ENCODE data around the gene SRP72. TPM values are rescaled to one million over a fixed set of nuclear protein-coding genes. Genes with fewer than 3 reads are reported as not detected.

Gene SRP72
- total and polyA plus RNA-seq, 3 donors from 2014 or later, result 57.2 to 76.5 (median 67.9) TPM

- Histone ChIP-seq H3K36me3 (ENCODE audit: low read depth, missing control alignments) (no peaks in the 10 kb centered on the region), H3K4me1 (peaks cover 20% of the 10 kb centered on the region), H3K27ac (peak overlapping the region; percentile 93 to 94), H3K27me3 (no peaks in the 10 kb centered on the region), H3K9me3 (no peaks in the 10 kb centered on the region), H3K4me3 (peak overlapping the region; percentile 100)
- intact Hi-C loops (cut with DNase I; ENCODE audit: low total_unique reads), result no loop called here
- WGBS, 2 donors, result 0 to 1% methylated on average over 10 of the region's 10 CpGs
- no peak for TF ChIP-seq CTCF (IDR thresholded peaks at IDR 0.05)
- no peak for TF ChIP-seq POLR2A (IDR thresholded peaks at IDR 0.05)
- DNase-seq, result peak; percentile 62
Observed at GRCh38 chr4:56468097-56468422, 643 bp downstream of the SRP72 start.

GRCh38 chr4:56469489-56470210 is 2.2 kb downstream of the SRP72 start:
- H3K9me3 ChIP-seq, result no peaks in the 10 kb centered on the region
- no peaks in the 10 kb centered on the region for H3K27me3 ChIP-seq
- no peak for TF ChIP-seq POLR2A (IDR thresholded peaks at IDR 0.05)
- no peak for TF ChIP-seq CTCF (IDR thresholded peaks at IDR 0.05)
- peaks cover 20% of the 10 kb centered on the region for H3K4me1 ChIP-seq
- no peak overlapping the region for H3K27ac ChIP-seq
- H3K36me3 ChIP-seq (ENCODE audit: low read depth, missing control alignments), result no peaks in the 10 kb centered on the region
- intact Hi-C loops (cut with DNase I; ENCODE audit: low total_unique reads), result no loop called here
- no peak overlapping the region for H3K4me3 ChIP-seq
- DNase-seq, result no peak
- 78 to 82% methylated on average over 6 of the region's 6 CpGs for WGBS, 2 donors

- peaks cover 3% of the 10 kb centered on the region for H3K36me3 ChIP-seq (ENCODE audit: low read depth, missing control alignments)
- TF ChIP-seq POLR2A (IDR thresholded peaks at IDR 0.05) (no peak), CTCF (IDR thresholded peaks at IDR 0.05) (no peak)
- DNase-seq, result no peak
- intact Hi-C loops (cut with DNase I; ENCODE audit: low total_unique reads), result no loop called here
- H3K4me3 ChIP-seq, result no peak overlapping the region
- no peaks in the 10 kb centered on the region for H3K4me1 ChIP-seq
- H3K27ac ChIP-seq, result no peak overlapping the region
- no peaks in the 10 kb centered on the region for H3K27me3 ChIP-seq
- H3K9me3 ChIP-seq, result no peaks in the 10 kb centered on the region
- WGBS, 2 donors, result 89 to 95% methylated on average over 2 of the region's 2 CpGs
Observed at GRCh38 chr4:56475917-56476316, 8.5 kb downstream of the SRP72 start.

- Histone ChIP-seq H3K4me1 (no peaks in the 10 kb centered on the region), H3K4me3 (no peak overlapping the region), H3K27ac (no peak overlapping the region), H3K36me3 (ENCODE audit: low read depth, missing control alignments) (peaks cover 3% of the 10 kb centered on the region), H3K9me3 (no peaks in the 10 kb centered on the region), H3K27me3 (no peaks in the 10 kb centered on the region)
- WGBS, 2 donors, result 91% methylated on average over 5 of the region's 5 CpGs
- DNase-seq, result no peak
- TF ChIP-seq POLR2A (IDR thresholded peaks at IDR 0.05) (no peak), CTCF (IDR thresholded peaks at IDR 0.05) (no peak)
- intact Hi-C loops (cut with DNase I; ENCODE audit: low total_unique reads), result no loop called here
Observed at GRCh38 chr4:56477192-56477702, 9.8 kb downstream of the SRP72 start.

GRCh38 chr4:56480691-56481090 is 13.3 kb downstream of the SRP72 start:
- Histone ChIP-seq H3K9me3 (no peaks in the 10 kb centered on the region), H3K4me3 (no peak overlapping the region), H3K27me3 (no peaks in the 10 kb centered on the region), H3K36me3 (ENCODE audit: low read depth, missing control alignments) (peaks cover 3% of the 10 kb centered on the region), H3K4me1 (no peaks in the 10 kb centered on the region), H3K27ac (no peak overlapping the region)
- DNase-seq, result no peak
- no peak for TF ChIP-seq CTCF (IDR thresholded peaks at IDR 0.05)
- TF ChIP-seq POLR2A (IDR thresholded peaks at IDR 0.05), result no peak
- WGBS, 2 donors, result 90 to 93% methylated on average over 3 of the region's 3 CpGs
- intact Hi-C loops (cut with DNase I; ENCODE audit: low total_unique reads), result no loop called here

Measured in testis (tissue), 3 donors.